Cardiac muscle cell (in vitro differentiated cells and primary cell): Measurements from ENCODE around the gene AXDND1. TPM values are rescaled to one million over a fixed set of nuclear protein-coding genes. Genes with fewer than 3 reads are reported as not detected.

ENCODE experiments used
- DNase-seq, 2 donors: peaks; one replicate each; pipeline versions ENCODE4 v3.0.0 to v3.0.0-alpha.2; 2010 to 2017; ENCODE audit warnings: low read depth in 1 of 2, low spot score in 1 of 2
- H3K27ac ChIP-seq: fragments of 200-600 bp; sonication (generic); 2 replicates; pipeline ENCODE4 v1.5.1; 2016
- H3K27me3 ChIP-seq: fragments of 200-600 bp; sonication (generic); 2 replicates; pipeline ENCODE4 v1.6.0; 2016; ENCODE audit warnings: control low read depth
- H3K36me3 ChIP-seq: fragments of 200-600 bp; sonication (generic); 2 replicates; pipeline ENCODE4 v1.5.1; 2016; ENCODE audit warnings: control low read depth
- H3K4me1 ChIP-seq: fragments of 200-600 bp; sonication (generic); 2 replicates; pipeline ENCODE4 v1.8.1; 2017; ENCODE audit warnings: low read depth, mild to moderate bottlenecking, mixed run types
- H3K4me3 ChIP-seq: fragments of 200-600 bp; sonication (generic); 2 replicates; pipeline ENCODE4 v1.5.1; 2016; ENCODE audit warnings: mild to moderate bottlenecking
- H3K9me3 ChIP-seq: fragments of 200-600 bp; sonication (generic); 2 replicates; pipeline ENCODE4 v1.5.1; 2017; ENCODE audit warnings: low read depth, mild to moderate bottlenecking, control low read depth
- CTCF ChIP-seq: IDR thresholded peaks from 2 replicates; pipeline ENCODE4 v1.5.1; 2012; ENCODE audit warnings: low read depth, mild to moderate bottlenecking, low read length
- polyA plus RNA-seq: library from polyadenylated mRNA; unstranded; fragments of >200 nt; fragmentation: Nextera tagmentation; extraction: Ambion mirVana; gene quantifications from 2 replicates; pipeline ENCODE4 v1.2.1, GENCODE V29; 2016
- total RNA-seq: library from RNA; depleted of rRNA; stranded (reverse); fragments of >200 nt; gene quantifications from 2 replicates; pipeline ENCODE4 v1.2.3, GENCODE V29; 2016

The AXDND1 gene
- total and polyA plus RNA-seq, 2 experiments from 2014 or later = 0.54 to 0.70 TPM

DNA sequence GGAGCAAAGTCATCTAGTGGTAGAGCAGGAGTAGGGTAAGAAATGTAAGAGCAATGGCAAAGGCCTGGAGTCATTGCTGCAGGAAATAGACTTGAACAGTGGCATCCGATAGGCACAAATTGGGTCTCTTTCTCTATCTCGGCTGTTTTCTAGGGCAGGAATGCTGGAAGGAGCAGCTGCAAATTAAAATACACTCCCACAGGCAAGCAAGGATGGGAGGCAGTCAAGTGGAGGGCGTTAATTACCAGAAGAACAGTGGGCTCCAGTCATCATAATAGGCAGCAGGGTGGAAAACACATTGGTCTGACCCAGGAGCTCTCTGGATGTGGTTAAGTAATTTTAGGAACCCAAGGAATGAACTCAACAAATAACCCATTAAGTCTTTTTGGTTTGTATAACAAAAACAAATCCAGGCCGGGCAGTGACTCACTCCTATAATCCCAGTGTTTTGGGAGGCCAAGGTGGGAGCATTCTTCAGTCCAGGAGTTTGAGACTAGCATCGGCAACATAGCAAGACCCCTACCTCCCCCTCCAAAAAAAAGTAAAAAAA lies 218.1 kb downstream of the AXDND1 start:
- Histone ChIP-seq H3K4me3 (no peak overlapping the region), H3K27me3 (peaks cover 7% of the 10 kb centered on the region), H3K9me3 (no peaks in the 10 kb centered on the region), H3K36me3 (no peaks in the 10 kb centered on the region), H3K27ac (no peak overlapping the region), H3K4me1 (no peaks in the 10 kb centered on the region)
- no peak for TF ChIP-seq CTCF
- no peak for DNase-seq

GRCh38 chr1:179586107-179586823 lies 220.5 kb downstream of the AXDND1 start:
- TF ChIP-seq CTCF = peak; percentile 61
- Histone ChIP-seq H3K4me3 (no peak overlapping the region), H3K27me3 (peaks cover 9% of the 10 kb centered on the region), H3K27ac (no peak overlapping the region), H3K9me3 (no peaks in the 10 kb centered on the region), H3K4me1 (no peaks in the 10 kb centered on the region), H3K36me3 (no peaks in the 10 kb centered on the region)
- peak; percentile 37 to 76 for DNase-seq

- H3K9me3 ChIP-seq = no peaks in the 10 kb centered on the region
- H3K27me3 ChIP-seq = peaks cover 20% of the 10 kb centered on the region
- no peaks in the 10 kb centered on the region for H3K36me3 ChIP-seq
- H3K4me1 ChIP-seq = no peaks in the 10 kb centered on the region
- H3K4me3 ChIP-seq = no peak overlapping the region
- no peak for DNase-seq
- no peak for TF ChIP-seq CTCF
- H3K27ac ChIP-seq = no peak overlapping the region
These were observed 221.6 kb downstream of the AXDND1 start for GRCh38 chr1:179587336-179587735.

DNA sequence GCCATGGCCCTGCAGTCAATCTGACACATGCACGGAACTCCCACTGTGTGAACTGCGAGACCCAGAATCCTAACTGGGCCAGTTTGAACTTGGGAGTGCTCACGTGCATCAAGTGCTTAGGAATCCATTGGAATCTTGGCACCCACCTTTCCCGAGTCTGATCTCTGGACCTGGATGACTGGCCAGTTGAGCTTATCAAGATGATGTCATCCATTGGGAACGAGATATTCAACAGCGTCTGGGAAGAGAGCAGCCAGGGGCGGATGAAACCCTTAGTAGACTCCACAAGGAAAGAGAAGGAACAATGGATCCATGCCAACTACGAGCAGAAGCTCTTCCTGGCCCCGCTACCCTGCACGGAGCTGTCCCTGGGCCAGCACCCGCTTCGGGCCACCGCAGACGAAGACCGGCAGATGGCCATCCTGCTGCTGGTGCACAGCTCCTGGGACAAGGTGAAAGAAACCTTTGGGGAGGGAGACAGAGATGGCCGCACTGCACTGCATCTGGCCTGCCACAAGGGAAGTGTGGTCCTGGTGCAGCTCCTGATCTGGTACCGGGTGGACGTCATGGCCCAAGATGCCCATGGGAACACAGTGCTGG lies 222.8 kb downstream of the AXDND1 start:
- peaks cover 31% of the 10 kb centered on the region for H3K27me3 ChIP-seq
- no peaks in the 10 kb centered on the region for H3K9me3 ChIP-seq
- no peak for TF ChIP-seq CTCF
- H3K36me3 ChIP-seq = no peaks in the 10 kb centered on the region
- no peaks in the 10 kb centered on the region for H3K4me1 ChIP-seq
- DNase-seq = peak in 1 of 2 donors; percentile 12
- H3K4me3 ChIP-seq = no peak overlapping the region
- no peak overlapping the region for H3K27ac ChIP-seq

GRCh38 chr1:179589509-179589908 lies 223.7 kb downstream of the AXDND1 start:
- Histone ChIP-seq H3K4me3 (no peak overlapping the region), H3K9me3 (no peaks in the 10 kb centered on the region), H3K4me1 (no peaks in the 10 kb centered on the region), H3K27ac (no peak overlapping the region), H3K36me3 (no peaks in the 10 kb centered on the region), H3K27me3 (peaks cover 41% of the 10 kb centered on the region)
- no peak for DNase-seq
- no peak for TF ChIP-seq CTCF
